ENCODE results near the gene CMIP. TPM values are rescaled to one million over a fixed set of nuclear protein-coding genes. Genes with fewer than 3 reads are reported as not detected.

CMIP gene
- total RNA-seq, 1 experiment from 2014 or later, result 63.7 TPM

- H3K27me3 Mint-ChIP-seq (ENCODE audit: low read depth), result no peaks in the 10 kb centered on the region
- peaks cover 29% of the 10 kb centered on the region for H3K9me3 Mint-ChIP-seq
- H3K36me3 Mint-ChIP-seq, result peaks cover 19% of the 10 kb centered on the region
- no peak for ATAC-seq
- no peak for DNase-seq (ENCODE audit: low spot score)
- no peak overlapping the region for H3K4me3 Mint-ChIP-seq
- TF ChIP-seq NFATC4 (CRISPR knock-in tag; IDR thresholded peaks at IDR 0.05), result no peak
- no peak for TF ChIP-seq GRHL2 (CRISPR knock-in tag; IDR thresholded peaks at IDR 0.05; ENCODE audit: insufficient replicate concordance, severe bottlenecking)
- no peak for TF ChIP-seq NR3C1 (CRISPR knock-in tag; conservative IDR thresholded peaks at IDR 0.05; ENCODE audit: low read depth)
- no peak for TF ChIP-seq ZBTB21 (CRISPR knock-in tag; IDR thresholded peaks at IDR 0.05; ENCODE audit: borderline replicate concordance)
- no peak for TF ChIP-seq HMGXB4 (CRISPR knock-in tag; IDR thresholded peaks at IDR 0.05)
- TF ChIP-seq E2F5 (CRISPR knock-in tag; IDR thresholded peaks at IDR 0.05), result no peak
- no peak for TF ChIP-seq AFF4 (CRISPR knock-in tag; IDR thresholded peaks at IDR 0.05; ENCODE audit: borderline replicate concordance)
- ChIA-PET POLR2A (interaction anchor here (1.6 kb wide), 1 partner anchor 42 kb away, joined by 3 read pairs; no protein-coding TSS in a partner anchor), CTCF (interaction anchor here (0.5 to 1.0 kb wide), 3 partner anchors 21 to 715 kb away, joined by 3 to 6 read pairs (median 3); no protein-coding TSS in a partner anchor)
- H3K27ac Mint-ChIP-seq, result no peak overlapping the region
- H3K4me1 Mint-ChIP-seq, result peaks cover 29% of the 10 kb centered on the region
Measured at GRCh38 chr16:81527477-81528178, 83.0 kb downstream of the CMIP start.

- ATAC-seq (peak; percentile 38), DNase-seq (ENCODE audit: low spot score) (no peak)
- POLR2A ChIA-PET, result no interaction called here
- H3K36me3 Mint-ChIP-seq, result peaks cover 19% of the 10 kb centered on the region
- H3K4me3 Mint-ChIP-seq, result no peak overlapping the region
- no peak overlapping the region for H3K27ac Mint-ChIP-seq
- peaks cover 29% of the 10 kb centered on the region for H3K4me1 Mint-ChIP-seq
- peaks cover 29% of the 10 kb centered on the region for H3K9me3 Mint-ChIP-seq
- H3K27me3 Mint-ChIP-seq (ENCODE audit: low read depth), result no peaks in the 10 kb centered on the region
- TF ChIP-seq ZSCAN18 (CRISPR knock-in tag; IDR thresholded peaks at IDR 0.05), result no peak
- TF ChIP-seq HMGXB4 (CRISPR knock-in tag; IDR thresholded peaks at IDR 0.05), result no peak
- no peak for TF ChIP-seq ZNF425 (CRISPR knock-in tag; conservative IDR thresholded peaks at IDR 0.05)
- TF ChIP-seq NFE2L1 (CRISPR knock-in tag; IDR thresholded peaks at IDR 0.05), result no peak
- TF ChIP-seq ELF4 (CRISPR knock-in tag; IDR thresholded peaks at IDR 0.05; ENCODE audit: low read depth), result no peak
- TF ChIP-seq ZNF396 (CRISPR knock-in tag; IDR thresholded peaks at IDR 0.05; ENCODE audit: borderline replicate concordance), result no peak
- CTCF ChIA-PET, result interaction anchor here (0.5 to 1.0 kb wide), 3 partner anchors 21 to 714 kb away, joined by 3 to 6 read pairs (median 3); no protein-coding TSS in a partner anchor
Measured at GRCh38 chr16:81528256-81528655, 83.6 kb downstream of the CMIP start.

All from WTC11 (cell line).